K562 (cell line): Measurements from ENCODE around the gene ZNF609. TPM values are rescaled to one million over a fixed set of nuclear protein-coding genes. Genes with fewer than 3 reads are reported as not detected.

Experiments
- CBX3 ChIP-seq, 2 experiments: IDR thresholded peaks; 1 replicate in 1 of 2; 2 replicates in 1 of 2; pipeline ENCODE4 v1.6.1; 2012; ENCODE audit warnings: inconsistent platforms in 2 of 2, low read length in 2 of 2, borderline replicate concordance in 1 of 2, control low read depth in 1 of 2
- DMBX1 ChIP-seq: fragments of 250-450 bp; sonication (Bioruptor Pico); IDR thresholded peaks from 2 replicates; pipeline ENCODE4 v1.8.0; 2022; ENCODE audit warnings: inconsistent platforms, mild to moderate bottlenecking, moderate library complexity, borderline replicate concordance
- HSF4 ChIP-seq: fragments of 250-450 bp; sonication (Bioruptor Pico); IDR thresholded peaks from 2 replicates; pipeline ENCODE4 v2.1.2; 2022; ENCODE audit warnings: mild to moderate bottlenecking, moderate library complexity, borderline replicate concordance
- ILF3 ChIP-seq: fragments of 450-650 bp; IDR thresholded peaks from 2 replicates; pipeline ENCODE4 v1.6.1; 2018; ENCODE audit warnings: antibody characterized with exemption, mild to moderate bottlenecking, moderate library complexity, borderline replicate concordance
- JUND ChIP-seq, 2 experiments: IDR thresholded peaks; 2 replicates in 1 of 2; 3 replicates in 1 of 2; pipeline ENCODE4 v1.6.1; 2011; ENCODE audit warnings: borderline replicate concordance in 2 of 2, low read depth in 2 of 2, low read length in 2 of 2, improper control_type of control experiment in 1 of 2, missing biosample characterization in 1 of 2, missing genetic modification characterization in 1 of 2, missing genetic modification reagents in 1 of 2
- KHSRP ChIP-seq: fragments of 450-650 bp; IDR thresholded peaks from 2 replicates; pipeline ENCODE4 v1.6.1; 2017
- NCOR1 ChIP-seq: fragments of 450-650 bp; IDR thresholded peaks from 2 replicates; pipeline ENCODE4 v1.6.1; 2016; ENCODE audit warnings: mild to moderate bottlenecking, moderate library complexity
- NR2C1 ChIP-seq, 2 experiments: fragments of 450-650 bp; IDR thresholded peaks; 2 replicates each; pipeline ENCODE4 v1.6.1; 2017; ENCODE audit warnings: mild to moderate bottlenecking in 2 of 2, antibody characterized with exemption in 1 of 2, inconsistent platforms in 1 of 2, missing compliant biosample characterization in 1 of 2, missing genetic modification characterization in 1 of 2
- PHB2 ChIP-seq: fragments of 450-650 bp; IDR thresholded peaks from 2 replicates; pipeline ENCODE4 v1.6.1; 2017; ENCODE audit warnings: low read depth
- POLR2A ChIP-seq: fragments of 450-650 bp; conservative IDR thresholded peaks from 2 replicates; pipeline ENCODE4 v1.6.1; 2016
- PRDM10 ChIP-seq: fragments of 450-650 bp; IDR thresholded peaks from 2 replicates; pipeline ENCODE4 v1.6.1; 2018; ENCODE audit not compliant: partially characterized antibody
- SMAD2 ChIP-seq: fragments of 150-350 bp; IDR thresholded peaks from 2 replicates; pipeline ENCODE4 v1.6.1; 2014; ENCODE audit warnings: low read depth, mild to moderate bottlenecking, low read length
- TCF3 ChIP-seq: sonication (generic); formaldehyde crosslinking; IDR thresholded peaks from 2 replicates; pipeline ENCODE4 v1.4.0; 2020; ENCODE audit warnings: mild to moderate bottlenecking, missing genetic modification reagents
- ZBTB49 ChIP-seq: sonication (generic); formaldehyde crosslinking; IDR thresholded peaks from 2 replicates; pipeline ENCODE4 v1.8.0; 2022; ENCODE audit warnings: missing genetic modification reagents, mild to moderate bottlenecking, borderline replicate concordance
- ZNF445 ChIP-seq: fragments of 250-450 bp; sonication (Bioruptor Pico); IDR thresholded peaks from 2 replicates; pipeline ENCODE4 v1.4.0; 2020; ENCODE audit warnings: low read depth, mild to moderate bottlenecking, moderate library complexity
- ZNF764 ChIP-seq: fragments of 250-450 bp; sonication (Bioruptor Pico); IDR thresholded peaks from 2 replicates; pipeline ENCODE4 v1.4.0; 2020; ENCODE audit warnings: low read depth, mild to moderate bottlenecking, moderate library complexity
- polyA plus RNA-seq, 8 experiments: library from polyadenylated mRNA; depleted of rRNA in 4 of 8; stranded (reverse) in 5 of 8; unstranded in 3 of 8; fragments of >200 nt; fragmentation: Nextera tagmentation in 2 of 8; fragmentation: Illumina TruSeq in 1 of 8; extraction: Ambion mirVana in 2 of 8; extraction: Trizol in 1 of 8; gene quantifications; 2 replicates each; pipeline versions ENCODE4 v1.2.1 to v1.2.3, GENCODE V29; 2011 to 2014; ENCODE audit warnings: inconsistent platforms in 1 of 8, missing spikeins in 1 of 8
- total RNA-seq, 7 experiments: library from RNA; depleted of rRNA in 6 of 7; stranded (reverse); fragments of >200 nt in 6 of 7; fragmentation: Illumina TruSeq in 2 of 7; extraction: Trizol in 2 of 7; gene quantifications; 2 replicates each; pipeline versions ENCODE4 v1.2.1 to v1.2.3, GENCODE V29; 2011 to 2021; ENCODE audit warnings: low replicate concordance in 1 of 7
- TF ChIP-seq, protein P1 (sequence below): fragments of 250-450 bp; sonication (Bioruptor Pico); IDR thresholded peaks from 2 replicates; pipeline ENCODE4 v1.4.0; 2020; ENCODE audit warnings: borderline replicate concordance
- TF ChIP-seq, protein P2 (sequence below): sonication (generic); formaldehyde crosslinking; IDR thresholded peaks from 2 replicates; pipeline ENCODE4 v1.8.1; 2023; ENCODE audit warnings: mild to moderate bottlenecking, missing genetic modification reagents

ZNF609 gene
- total and polyA plus RNA-seq, 9 of the 15 experiments (the other 6 are each of a cell fraction or from before 2014, with no cell fraction given): 3.0 to 38.7 (median 17.8) TPM

- TF ChIP-seq CBX3 (IDR thresholded peaks at IDR 0.05; ENCODE audit: borderline replicate concordance in 1 of 2, low read length in 2 of 2) (no peak), ZBTB49 (CRISPR knock-in tag) (no peak), ILF3 (no peak), PHB2 (no peak), DMBX1 (CRISPR knock-in tag) (no peak), ZNF445 (no peak), JUND (IDR thresholded peaks at IDR 0.05; ENCODE audit: borderline replicate concordance, low read depth, low read length) (peak; percentile 19; the same call in 1 of the 2 replicates), JUND (tag; IDR thresholded peaks at IDR 0.05; ENCODE audit: borderline replicate concordance, low read depth, low read length) (no peak; the same call in 2 of the 3 replicates), POLR2A (no peak), ZNF764 (no peak), NCOR1 (no peak), HSF4 (no peak), PRDM10 (peak; percentile 59), NR2C1 (IDR thresholded peaks at IDR 0.05) (no peak), NR2C1 (tag; IDR thresholded peaks at IDR 0.05) (no peak), TCF3 (CRISPR knock-in tag) (no peak), KHSRP (no peak), SMAD2 (no peak)
- TF ChIP-seq, protein P1, sequence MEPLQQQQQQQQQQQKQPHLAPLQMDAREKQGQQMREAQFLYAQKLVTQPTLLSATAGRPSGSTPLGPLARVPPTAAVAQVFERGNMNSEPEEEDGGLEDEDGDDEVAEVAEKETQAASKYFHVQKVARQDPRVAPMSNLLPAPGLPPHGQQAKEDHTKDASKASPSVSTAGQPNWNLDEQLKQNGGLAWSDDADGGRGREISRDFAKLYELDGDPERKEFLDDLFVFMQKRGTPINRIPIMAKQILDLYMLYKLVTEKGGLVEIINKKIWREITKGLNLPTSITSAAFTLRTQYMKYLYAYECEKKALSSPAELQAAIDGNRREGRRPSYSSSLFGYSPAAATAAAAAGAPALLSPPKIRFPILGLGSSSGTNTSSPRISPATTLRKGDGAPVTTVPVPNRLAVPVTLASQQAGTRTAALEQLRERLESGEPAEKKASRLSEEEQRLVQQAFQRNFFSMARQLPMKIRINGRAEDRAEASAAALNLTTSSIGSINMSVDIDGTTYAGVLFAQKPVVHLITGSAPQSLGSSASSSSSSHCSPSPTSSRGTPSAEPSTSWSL (CRISPR knock-in tag): no peak
- TF ChIP-seq, protein P2, sequence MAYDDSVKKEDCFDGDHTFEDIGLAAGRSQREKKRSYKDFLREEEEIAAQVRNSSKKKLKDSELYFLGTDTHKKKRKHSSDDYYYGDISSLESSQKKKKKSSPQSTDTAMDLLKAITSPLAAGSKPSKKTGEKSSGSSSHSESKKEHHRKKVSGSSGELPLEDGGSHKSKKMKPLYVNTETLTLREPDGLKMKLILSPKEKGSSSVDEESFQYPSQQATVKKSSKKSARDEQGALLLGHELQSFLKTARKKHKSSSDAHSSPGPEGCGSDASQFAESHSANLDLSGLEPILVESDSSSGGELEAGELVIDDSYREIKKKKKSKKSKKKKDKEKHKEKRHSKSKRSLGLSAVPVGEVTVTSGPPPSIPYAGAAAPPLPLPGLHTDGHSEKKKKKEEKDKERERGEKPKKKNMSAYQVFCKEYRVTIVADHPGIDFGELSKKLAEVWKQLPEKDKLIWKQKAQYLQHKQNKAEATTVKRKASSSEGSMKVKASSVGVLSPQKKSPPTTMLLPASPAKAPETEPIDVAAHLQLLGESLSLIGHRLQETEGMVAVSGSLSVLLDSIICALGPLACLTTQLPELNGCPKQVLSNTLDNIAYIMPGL (CRISPR knock-in tag): no peak
Observed at GRCh38 chr15:64630396-64631107, 170.2 kb downstream of the ZNF609 start (continued).
